Measurements from ENCODE around the gene PEAK3. TPM values are rescaled to one million over a fixed set of nuclear protein-coding genes. Genes with fewer than 3 reads are reported as not detected.

PEAK3 gene
- total RNA-seq, 2 experiments from 2014 or later, result not detected

- Mint-ChIP-seq H3K27ac (no peak overlapping the region), H3K4me3 (no peak overlapping the region), H3K4me1 (ENCODE audit: low read depth) (peaks cover 2% of the 10 kb centered on the region), H3K27me3 (peaks cover 36% of the 10 kb centered on the region), H3K9me3 (peaks cover 18% of the 10 kb centered on the region), H3K36me3 (peaks cover 6% of the 10 kb centered on the region)
- intact Hi-C loops (cut with micrococcal nuclease), result no loop called here
- no peak for DNase-seq
- CTCF ChIA-PET, result no interaction called here
- POLR2A ChIA-PET, result no interaction called here
Measured at GRCh38 chr19:2311093-2311492, 29.1 kb upstream of the PEAK3 start.

GRCh38 chr19:2309734-2310362 is 27.9 kb upstream of the PEAK3 start:
- H3K27me3 Mint-ChIP-seq, result peaks cover 42% of the 10 kb centered on the region
- H3K4me1 Mint-ChIP-seq (ENCODE audit: low read depth), result peaks cover 2% of the 10 kb centered on the region
- H3K36me3 Mint-ChIP-seq, result peaks cover under 1% of the 10 kb centered on the region
- peaks cover 6% of the 10 kb centered on the region for H3K9me3 Mint-ChIP-seq
- intact Hi-C loops (cut with micrococcal nuclease), result no loop called here
- no peak overlapping the region for H3K4me3 Mint-ChIP-seq
- ChIA-PET POLR2A (interaction anchor here (0.6 to 1.7 kb wide), 2 partner anchors 15 to 107 kb away, joined by 3 to 4 read pairs; no protein-coding TSS in a partner anchor), CTCF (no interaction called here)
- no peak overlapping the region for H3K27ac Mint-ChIP-seq
- DNase-seq, result no peak

- Mint-ChIP-seq H3K4me3 (no peak within 1 kb of the TSS), H3K36me3 (no peaks in the 10 kb centered on the region), H3K27ac (no peak within 1 kb of the TSS), H3K9me3 (no peaks in the 10 kb centered on the region), H3K4me1 (ENCODE audit: low read depth) (peaks cover 2% of the 10 kb centered on the region), H3K27me3 (peaks cover 49% of the 10 kb centered on the region)
- ChIA-PET CTCF (no interaction called here), POLR2A (interaction anchor here (1.7 kb wide), 1 partner anchor 13 kb away, joined by 4 read pairs; no protein-coding TSS in a partner anchor)
- no peak for DNase-seq
- intact Hi-C loops (cut with micrococcal nuclease), result no loop called here
Measured at GRCh38 chr19:2308114-2308556, 26.2 kb upstream of the PEAK3 start, which contains the start of gene LINGO3. Gene LINGO3 (minus strand): TSS chr19:2308154. CDS start chr19:2291776, 16,378 bp downstream.

- Mint-ChIP-seq H3K27me3 (peaks cover 51% of the 10 kb centered on the region), H3K9me3 (no peaks in the 10 kb centered on the region), H3K36me3 (no peaks in the 10 kb centered on the region), H3K27ac (no peak overlapping the region), H3K4me3 (no peak overlapping the region), H3K4me1 (ENCODE audit: low read depth) (peaks cover 7% of the 10 kb centered on the region)
- intact Hi-C loops (cut with micrococcal nuclease), result no loop called here
- POLR2A ChIA-PET, result no interaction called here
- CTCF ChIA-PET, result interaction anchor here (0.5 kb wide), 1 partner anchor 823 kb away, joined by 3 read pairs; no protein-coding TSS in a partner anchor
- DNase-seq, result no peak
Measured at GRCh38 chr19:2307518-2308012, 25.6 kb upstream of the PEAK3 start.

GRCh38 chr19:2306971-2307370 is 25.0 kb upstream of the PEAK3 start:
- Mint-ChIP-seq H3K36me3 (no peaks in the 10 kb centered on the region), H3K27ac (no peak overlapping the region), H3K4me1 (ENCODE audit: low read depth) (peaks cover 7% of the 10 kb centered on the region), H3K4me3 (no peak overlapping the region), H3K27me3 (peaks cover 51% of the 10 kb centered on the region), H3K9me3 (no peaks in the 10 kb centered on the region)
- intact Hi-C loops (cut with micrococcal nuclease), result no loop called here
- POLR2A ChIA-PET, result no interaction called here
- CTCF ChIA-PET, result interaction anchor here (0.5 kb wide), 1 partner anchor 822 kb away, joined by 3 read pairs; no protein-coding TSS in a partner anchor
- no peak for DNase-seq

GRCh38 chr19:2306281-2306806 is 24.4 kb upstream of the PEAK3 start:
- Mint-ChIP-seq H3K36me3 (no peaks in the 10 kb centered on the region), H3K9me3 (no peaks in the 10 kb centered on the region), H3K27me3 (peaks cover 51% of the 10 kb centered on the region), H3K27ac (no peak overlapping the region), H3K4me1 (ENCODE audit: low read depth) (peaks cover 7% of the 10 kb centered on the region), H3K4me3 (no peak overlapping the region)
- ChIA-PET POLR2A (no interaction called here), CTCF (interaction anchor here (1.0 kb wide), 1 partner anchor 20 kb away, joined by 3 read pairs; no protein-coding TSS in a partner anchor)
- intact Hi-C loops (cut with micrococcal nuclease), result no loop called here
- no peak for DNase-seq

GRCh38 chr19:2305452-2306280 is 23.7 kb upstream of the PEAK3 start:
- Mint-ChIP-seq H3K4me3 (no peak overlapping the region), H3K27ac (no peak overlapping the region), H3K36me3 (no peaks in the 10 kb centered on the region), H3K27me3 (peaks cover 51% of the 10 kb centered on the region), H3K9me3 (no peaks in the 10 kb centered on the region), H3K4me1 (ENCODE audit: low read depth) (peaks cover 7% of the 10 kb centered on the region)
- ChIA-PET POLR2A (no interaction called here), CTCF (interaction anchor here (1.0 kb wide), 1 partner anchor 20 kb away, joined by 3 read pairs; no protein-coding TSS in a partner anchor)
- intact Hi-C loops (cut with micrococcal nuclease), result no loop called here
- no peak for DNase-seq

GRCh38 chr19:2303211-2303798 is 21.3 kb upstream of the PEAK3 start:
- intact Hi-C loops (cut with micrococcal nuclease), result no loop called here
- H3K27me3 Mint-ChIP-seq, result peaks cover 38% of the 10 kb centered on the region
- no peaks in the 10 kb centered on the region for H3K9me3 Mint-ChIP-seq
- H3K27ac Mint-ChIP-seq, result no peak overlapping the region
- H3K4me1 Mint-ChIP-seq (ENCODE audit: low read depth), result peaks cover 5% of the 10 kb centered on the region
- H3K36me3 Mint-ChIP-seq, result no peaks in the 10 kb centered on the region
- no peak overlapping the region for H3K4me3 Mint-ChIP-seq
- DNase-seq, result no peak
- POLR2A ChIA-PET, result no interaction called here
- CTCF ChIA-PET, result no interaction called here

GRCh38 chr19:2302319-2303210 is 20.6 kb upstream of the PEAK3 start:
- ChIA-PET CTCF (no interaction called here), POLR2A (no interaction called here)
- no peak for DNase-seq
- no peak overlapping the region for H3K4me3 Mint-ChIP-seq
- intact Hi-C loops (cut with micrococcal nuclease), result no loop called here
- H3K27ac Mint-ChIP-seq, result no peak overlapping the region
- H3K36me3 Mint-ChIP-seq, result no peaks in the 10 kb centered on the region
- peaks cover 5% of the 10 kb centered on the region for H3K4me1 Mint-ChIP-seq (ENCODE audit: low read depth)
- peaks cover 37% of the 10 kb centered on the region for H3K27me3 Mint-ChIP-seq
- H3K9me3 Mint-ChIP-seq, result no peaks in the 10 kb centered on the region

GRCh38 chr19:2300533-2300932 is 18.6 kb upstream of the PEAK3 start:
- Mint-ChIP-seq H3K9me3 (no peaks in the 10 kb centered on the region), H3K4me3 (no peak overlapping the region), H3K27me3 (peaks cover 24% of the 10 kb centered on the region), H3K4me1 (ENCODE audit: low read depth) (peaks cover 5% of the 10 kb centered on the region), H3K27ac (no peak overlapping the region), H3K36me3 (no peaks in the 10 kb centered on the region)
- ChIA-PET POLR2A (no interaction called here), CTCF (no interaction called here)
- DNase-seq, result no peak
- intact Hi-C loops (cut with micrococcal nuclease), result no loop called here

GRCh38 chr19:2296141-2296540 is 14.2 kb upstream of the PEAK3 start:
- no peak for DNase-seq
- no peak overlapping the region for H3K4me3 Mint-ChIP-seq
- no peaks in the 10 kb centered on the region for H3K36me3 Mint-ChIP-seq
- H3K27me3 Mint-ChIP-seq, result no peaks in the 10 kb centered on the region
- no peak overlapping the region for H3K27ac Mint-ChIP-seq
- H3K9me3 Mint-ChIP-seq, result no peaks in the 10 kb centered on the region
- intact Hi-C loops (cut with micrococcal nuclease), result no loop called here
- ChIA-PET CTCF (no interaction called here), POLR2A (no interaction called here)
- no peaks in the 10 kb centered on the region for H3K4me1 Mint-ChIP-seq (ENCODE audit: low read depth)
